OCI-LY1 (cell line): ENCODE results near the gene BCHE.

Experiments
- EZH2 ChIP-seq: fragments of 200-600 bp; sonication (generic), shearing (Covaris generic); IDR thresholded peaks from 2 replicates; pipeline ENCODE4 v1.8.0; 2017; ENCODE audit warnings: borderline replicate concordance, mixed run types, mild to moderate bottlenecking, antibody characterized with exemption, low read length, moderate library complexity, mixed read lengths
- TF ChIP-seq, protein P1 (sequence below): fragments of 200-600 bp; sonication (generic), shearing (Covaris generic); IDR thresholded peaks from 2 replicates; pipeline ENCODE4 v1.5.1; 2017; ENCODE audit warnings: mild to moderate bottlenecking, antibody characterized with exemption, low read length, moderate library complexity, mixed read lengths

GRCh38 chr3:165875644-165876043, 38.4 kb upstream of the BCHE start:
- TF ChIP-seq, protein P1, sequence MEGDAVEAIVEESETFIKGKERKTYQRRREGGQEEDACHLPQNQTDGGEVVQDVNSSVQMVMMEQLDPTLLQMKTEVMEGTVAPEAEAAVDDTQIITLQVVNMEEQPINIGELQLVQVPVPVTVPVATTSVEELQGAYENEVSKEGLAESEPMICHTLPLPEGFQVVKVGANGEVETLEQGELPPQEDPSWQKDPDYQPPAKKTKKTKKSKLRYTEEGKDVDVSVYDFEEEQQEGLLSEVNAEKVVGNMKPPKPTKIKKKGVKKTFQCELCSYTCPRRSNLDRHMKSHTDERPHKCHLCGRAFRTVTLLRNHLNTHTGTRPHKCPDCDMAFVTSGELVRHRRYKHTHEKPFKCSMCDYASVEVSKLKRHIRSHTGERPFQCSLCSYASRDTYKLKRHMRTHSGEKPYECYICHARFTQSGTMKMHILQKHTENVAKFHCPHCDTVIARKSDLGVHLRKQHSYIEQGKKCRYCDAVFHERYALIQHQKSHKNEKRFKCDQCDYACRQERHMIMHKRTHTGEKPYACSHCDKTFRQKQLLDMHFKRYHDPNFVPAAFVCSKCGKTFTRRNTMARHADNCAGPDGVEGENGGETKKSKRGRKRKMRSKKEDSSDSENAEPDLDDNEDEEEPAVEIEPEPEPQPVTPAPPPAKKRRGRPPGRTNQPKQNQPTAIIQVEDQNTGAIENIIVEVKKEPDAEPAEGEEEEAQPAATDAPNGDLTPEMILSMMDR = no peak
- no peak for TF ChIP-seq EZH2
